Keratinocyte (primary cell): ENCODE measurements around the gene DCHS1. TPM values are rescaled to one million over a fixed set of nuclear protein-coding genes. Genes with fewer than 3 reads are reported as not detected.

ENCODE experiments used
- DNase-seq: peaks from one replicate; pipeline ENCODE4 v3.0.0-alpha.2; 2011; ENCODE audit warnings: low read depth, missing footprints, low spot score
- FAIRE-seq: peaks from 2 replicates; lab custom pipeline; 2011; peaks lifted over from hg19 to GRCh38; lab: Jason Lieb, UNC
- H2AFZ ChIP-seq: 2 replicates; pipeline ENCODE4 v1.6.0; 2012; ENCODE audit warnings: low read length, control low read depth, inconsistent platforms; ENCODE audit not compliant: control insufficient read depth
- H3K27ac ChIP-seq: 2 replicates; pipeline ENCODE4 v1.5.1; 2011; ENCODE audit warnings: low read length; ENCODE audit not compliant: control insufficient read depth, insufficient read depth
- H3K27me3 ChIP-seq: 3 replicates; pipeline ENCODE4 v1.6.0; 2011; ENCODE audit warnings: low read length; ENCODE audit not compliant: control insufficient read depth, insufficient read depth; ENCODE audit errors: extremely low read depth
- H3K36me3 ChIP-seq, 2 experiments: 2 replicates in 1 of 2; 3 replicates in 1 of 2; pipeline ENCODE4 v1.5.1; 2011; ENCODE audit warnings: low read length in 2 of 2, mild to moderate bottlenecking in 1 of 2; ENCODE audit not compliant: control insufficient read depth in 2 of 2, insufficient read depth in 2 of 2; ENCODE audit errors: extremely low read depth in 1 of 2
- H3K4me1 ChIP-seq: 3 replicates; pipeline ENCODE4 v1.5.1; 2011; ENCODE audit warnings: low read length; ENCODE audit not compliant: control insufficient read depth, insufficient read depth; ENCODE audit errors: extremely low read depth
- H3K4me2 ChIP-seq: 3 replicates; pipeline ENCODE4 v1.6.0; 2011; ENCODE audit warnings: low read depth, low read length; ENCODE audit not compliant: control insufficient read depth, insufficient read depth; ENCODE audit errors: extremely low read depth
- H3K4me3 ChIP-seq, 3 experiments: fragments of 200-600 bp in 1 of 3; sonication (generic) in 1 of 3; 2 replicates in 2 of 3; 3 replicates in 1 of 3; pipeline ENCODE4 v1.5.1; 2011 to 2016; ENCODE audit warnings: low read length in 3 of 3, mild to moderate bottlenecking in 3 of 3, control low read depth in 2 of 3, inconsistent platforms in 1 of 3, low read depth in 1 of 3, mixed read lengths in 1 of 3, mixed run types in 1 of 3, moderate library complexity in 1 of 3; ENCODE audit not compliant: control insufficient read depth in 2 of 3, insufficient read depth in 2 of 3; ENCODE audit errors: extremely low read depth in 1 of 3
- H3K79me2 ChIP-seq: 2 replicates; pipeline ENCODE4 v1.6.0; 2012; ENCODE audit warnings: low read length; ENCODE audit not compliant: control insufficient read depth, insufficient read depth
- H3K9ac ChIP-seq: 3 replicates; pipeline ENCODE4 v1.6.0; 2011; ENCODE audit warnings: low read length; ENCODE audit not compliant: control insufficient read depth, insufficient read depth; ENCODE audit errors: extremely low read depth
- H3K9me1 ChIP-seq: 3 replicates; pipeline ENCODE4 v1.6.0; 2011; ENCODE audit warnings: low read length; ENCODE audit not compliant: control insufficient read depth, insufficient read depth; ENCODE audit errors: extremely low read depth
- H3K9me3 ChIP-seq: 2 replicates; pipeline ENCODE4 v1.5.1; 2012; ENCODE audit warnings: low read depth, low read length; ENCODE audit not compliant: control insufficient read depth
- H4K20me1 ChIP-seq: 3 replicates; pipeline ENCODE4 v1.6.0; 2011; ENCODE audit warnings: low read length; ENCODE audit not compliant: control insufficient read depth, insufficient read depth; ENCODE audit errors: extremely low read depth
- EZH2 ChIP-seq: IDR thresholded peaks from one replicate; pipeline ENCODE4 v1.6.1; 2012; ENCODE audit warnings: inconsistent platforms, mild to moderate bottlenecking, low read length, moderate library complexity
- dilution Hi-C: fragments of 300-500 bp; cut with MboI; formaldehyde crosslinking; loops from one replicate; pipeline ENCODE4 v1.7.0; 2020; ENCODE audit warnings: low sequenced_read_pairs; ENCODE audit not compliant: extremely low pct_ligation_motif_present
- polyA plus RNA-seq, 5 experiments: library from polyadenylated mRNA; depleted of rRNA in 3 of 5; stranded (reverse) in 3 of 5; stranded (forward) in 1 of 5; unstranded in 1 of 5; fragments of >200 nt; gene quantifications; 1 replicate in 1 of 5; 2 replicates in 3 of 5; 3 replicates in 1 of 5; pipeline versions ENCODE4 v1.2.1 to v1.2.3, GENCODE V29; 2011 to 2012; ENCODE audit warnings: missing spikeins in 2 of 5, low read depth in 1 of 5, low replicate concordance in 1 of 5
- TF ChIP-seq, protein P1 (sequence below), 3 experiments: IDR thresholded peaks in 1 of 3; conservative IDR thresholded peaks in 1 of 3; optimal IDR thresholded peaks in 1 of 3; 2 replicates in 2 of 3; 3 replicates in 1 of 3; pipeline versions ENCODE3 to v1.5.1; 2011; ENCODE audit warnings: low read length in 3 of 3, mild to moderate bottlenecking in 3 of 3, moderate library complexity in 2 of 3, control low read depth in 1 of 3, inconsistent platforms in 1 of 3; ENCODE audit not compliant: insufficient read depth in 2 of 3; ENCODE audit errors: extremely low read depth in 1 of 3

The DCHS1 gene
- polyA plus RNA-seq, 1 donor (not counting 4 experiments of a cell fraction or from before 2014, with no cell fraction given) = 0.03 TPM

DNA sequence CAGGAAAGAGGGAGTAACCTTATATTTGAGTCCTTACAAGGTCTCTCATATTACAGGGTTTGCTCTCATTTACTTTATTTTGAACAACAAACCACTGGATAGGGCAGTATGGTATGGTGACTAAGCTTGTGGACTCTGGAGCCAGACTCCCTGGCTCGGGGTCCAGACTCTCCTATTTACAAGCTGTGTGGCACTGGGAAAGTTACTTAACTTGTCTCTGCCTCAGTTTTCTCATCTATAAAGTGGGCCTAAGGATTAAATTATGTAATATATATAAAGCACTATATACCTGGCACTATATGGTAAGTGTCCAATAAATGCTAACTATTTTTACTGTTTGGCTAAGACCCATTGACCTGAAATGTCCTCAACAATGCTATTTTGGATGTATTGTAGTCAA, 1.7 kb upstream of the DCHS1 start:
- Histone ChIP-seq H3K9me1 (no peaks in the 10 kb centered on the region), H3K4me1 (no peaks in the 10 kb centered on the region), H3K9me3 (no peaks in the 10 kb centered on the region), H3K36me3 (no peaks in the 10 kb centered on the region), H4K20me1 (no peaks in the 10 kb centered on the region), H3K27me3 (peaks cover 51% of the 10 kb centered on the region), H3K4me2 (no peak overlapping the region), H3K27ac (no peak overlapping the region), H3K79me2 (no peaks in the 10 kb centered on the region), H3K9ac (no peak overlapping the region), H2AFZ (no peak overlapping the region), H3K4me3 (no peak overlapping the region)
- dilution Hi-C loops = no loop called here
- no peak for DNase-seq
- TF ChIP-seq, protein P1, sequence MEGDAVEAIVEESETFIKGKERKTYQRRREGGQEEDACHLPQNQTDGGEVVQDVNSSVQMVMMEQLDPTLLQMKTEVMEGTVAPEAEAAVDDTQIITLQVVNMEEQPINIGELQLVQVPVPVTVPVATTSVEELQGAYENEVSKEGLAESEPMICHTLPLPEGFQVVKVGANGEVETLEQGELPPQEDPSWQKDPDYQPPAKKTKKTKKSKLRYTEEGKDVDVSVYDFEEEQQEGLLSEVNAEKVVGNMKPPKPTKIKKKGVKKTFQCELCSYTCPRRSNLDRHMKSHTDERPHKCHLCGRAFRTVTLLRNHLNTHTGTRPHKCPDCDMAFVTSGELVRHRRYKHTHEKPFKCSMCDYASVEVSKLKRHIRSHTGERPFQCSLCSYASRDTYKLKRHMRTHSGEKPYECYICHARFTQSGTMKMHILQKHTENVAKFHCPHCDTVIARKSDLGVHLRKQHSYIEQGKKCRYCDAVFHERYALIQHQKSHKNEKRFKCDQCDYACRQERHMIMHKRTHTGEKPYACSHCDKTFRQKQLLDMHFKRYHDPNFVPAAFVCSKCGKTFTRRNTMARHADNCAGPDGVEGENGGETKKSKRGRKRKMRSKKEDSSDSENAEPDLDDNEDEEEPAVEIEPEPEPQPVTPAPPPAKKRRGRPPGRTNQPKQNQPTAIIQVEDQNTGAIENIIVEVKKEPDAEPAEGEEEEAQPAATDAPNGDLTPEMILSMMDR (optimal IDR thresholded peaks at IDR 0.05 in 1 of 3, IDR thresholded peaks at IDR 0.05 in 1 of 3, conservative IDR thresholded peaks at IDR 0.05 in 1 of 3; ENCODE audit: extremely low read depth in 1 of 3, insufficient read depth in 2 of 3, low read length in 3 of 3) = no peak
- no peak for TF ChIP-seq EZH2
- FAIRE-seq = no peak

- dilution Hi-C loops = no loop called here
- H2AFZ ChIP-seq = no peak overlapping the region
Measured at GRCh38 chr11:6656936-6657335, 1.3 kb upstream of the DCHS1 start.

More at GRCh38 chr11:6656936-6657335, 1.3 kb upstream of the DCHS1 start:
- H3K9me1 ChIP-seq = no peaks in the 10 kb centered on the region
- no peaks in the 10 kb centered on the region for H3K79me2 ChIP-seq
- DNase-seq (no peak), FAIRE-seq (no peak)
- H3K4me2 ChIP-seq = no peak overlapping the region
- H3K27ac ChIP-seq = no peak overlapping the region
- H3K4me1 ChIP-seq = no peaks in the 10 kb centered on the region
- no peak overlapping the region for H3K4me3 ChIP-seq
- H3K27me3 ChIP-seq = peaks cover 55% of the 10 kb centered on the region
- H4K20me1 ChIP-seq = no peaks in the 10 kb centered on the region
- TF ChIP-seq, protein P1 (optimal IDR thresholded peaks at IDR 0.05 in 1 of 3, IDR thresholded peaks at IDR 0.05 in 1 of 3, conservative IDR thresholded peaks at IDR 0.05 in 1 of 3; ENCODE audit: extremely low read depth in 1 of 3, insufficient read depth in 2 of 3, low read length in 3 of 3) = no peak
- no peak for TF ChIP-seq EZH2
- no peak overlapping the region for H3K9ac ChIP-seq
- no peaks in the 10 kb centered on the region for H3K9me3 ChIP-seq
- H3K36me3 ChIP-seq = no peaks in the 10 kb centered on the region
